Muscle layer of colon (tissue), 2 donors: Measurements from ENCODE around the gene TINAGL1.

Source experiments
- H3K27ac ChIP-seq: one replicate; pipeline ENCODE4 v1.7.0; 2013; ENCODE audit warnings: low read depth, mild to moderate bottlenecking, low read length, moderate library complexity
- H3K27me3 ChIP-seq, 2 donors: one replicate each; pipeline ENCODE4 v1.7.0; 2013; ENCODE audit warnings: low read length in 2 of 2, mild to moderate bottlenecking in 2 of 2; ENCODE audit not compliant: insufficient read depth in 2 of 2, control insufficient read depth in 1 of 2
- H3K36me3 ChIP-seq: one replicate; pipeline ENCODE4 v1.7.0; 2013; ENCODE audit warnings: mild to moderate bottlenecking, low read length; ENCODE audit not compliant: insufficient read depth
- H3K4me1 ChIP-seq: one replicate; pipeline ENCODE4 v1.7.0; 2013; ENCODE audit warnings: mild to moderate bottlenecking, low read length; ENCODE audit not compliant: insufficient read depth
- H3K4me3 ChIP-seq, 2 donors: one replicate each; pipeline ENCODE4 v1.7.0; 2013; ENCODE audit warnings: low read length in 2 of 2, low read depth in 1 of 2, mild to moderate bottlenecking in 1 of 2, moderate library complexity in 1 of 2
- H3K9ac ChIP-seq: one replicate; pipeline ENCODE4 v1.7.0; 2013; ENCODE audit warnings: low read length
- H3K9me3 ChIP-seq: one replicate; pipeline ENCODE4 v1.7.0; 2013; ENCODE audit warnings: mild to moderate bottlenecking, low read length
- donor health status: abdominal sarcoma.
- donor health status: Adenocarcinoma of cecum.

The TINAGL1 gene

GRCh38 chr1:31570228-31570627 lies 6.1 kb upstream of the TINAGL1 start:
- Histone ChIP-seq H3K36me3 (no peaks in the 10 kb centered on the region), H3K4me3 (no peak overlapping the region), H3K27ac (no peak overlapping the region), H3K4me1 (peaks cover 12% of the 10 kb centered on the region), H3K27me3 (no peaks in the 10 kb centered on the region), H3K9ac (no peak overlapping the region), H3K9me3 (no peaks in the 10 kb centered on the region)

GRCh38 chr1:31570906-31571305 lies 5.4 kb upstream of the TINAGL1 start:
- Histone ChIP-seq H3K36me3 (no peaks in the 10 kb centered on the region), H3K4me3 (no peak overlapping the region), H3K27me3 (no peaks in the 10 kb centered on the region), H3K4me1 (peaks cover 19% of the 10 kb centered on the region), H3K9me3 (no peaks in the 10 kb centered on the region), H3K27ac (no peak overlapping the region), H3K9ac (no peak overlapping the region)

- Histone ChIP-seq H3K9ac (no peak overlapping the region), H3K27me3 (no peaks in the 10 kb centered on the region), H3K9me3 (no peaks in the 10 kb centered on the region), H3K4me1 (peaks cover 22% of the 10 kb centered on the region), H3K4me3 (no peak overlapping the region), H3K27ac (no peak overlapping the region), H3K36me3 (no peaks in the 10 kb centered on the region)
Measured at GRCh38 chr1:31571340-31572295, 4.7 kb upstream of the TINAGL1 start.

- no peaks in the 10 kb centered on the region for H3K9me3 ChIP-seq
- no peak overlapping the region for H3K9ac ChIP-seq
- peak overlapping the region; percentile 10 for H3K27ac ChIP-seq
- no peaks in the 10 kb centered on the region for H3K27me3 ChIP-seq
- H3K4me3 ChIP-seq = no peak overlapping the region
- H3K36me3 ChIP-seq = no peaks in the 10 kb centered on the region
- peaks cover 22% of the 10 kb centered on the region for H3K4me1 ChIP-seq
Measured at GRCh38 chr1:31572323-31573104, 3.8 kb upstream of the TINAGL1 start.

- H3K9ac ChIP-seq = no peak overlapping the region
- H3K4me1 ChIP-seq = peaks cover 22% of the 10 kb centered on the region
Measured at GRCh38 chr1:31573261-31573660, 3.1 kb upstream of the TINAGL1 start.

GRCh38 chr1:31574749-31575368 lies 1.5 kb upstream of the TINAGL1 start:
- H3K4me1 ChIP-seq = peaks cover 33% of the 10 kb centered on the region
- H3K36me3 ChIP-seq = no peaks in the 10 kb centered on the region
- no peak overlapping the region for H3K4me3 ChIP-seq
- H3K9me3 ChIP-seq = no peaks in the 10 kb centered on the region
- peak overlapping the region; percentile 99 for H3K27ac ChIP-seq
- no peak overlapping the region for H3K9ac ChIP-seq
- no peaks in the 10 kb centered on the region for H3K27me3 ChIP-seq

More at GRCh38 chr1:31573261-31573660, 3.1 kb upstream of the TINAGL1 start:
- no peaks in the 10 kb centered on the region for H3K9me3 ChIP-seq
- no peaks in the 10 kb centered on the region for H3K27me3 ChIP-seq
- no peak overlapping the region for H3K4me3 ChIP-seq
- peak overlapping the region; percentile 10 for H3K27ac ChIP-seq
- no peaks in the 10 kb centered on the region for H3K36me3 ChIP-seq

- H3K4me3 ChIP-seq = peak overlapping the region in 1 of 2 donors; percentile 89
- H3K27me3 ChIP-seq = no peaks in the 10 kb centered on the region
- H3K4me1 ChIP-seq = peaks cover 39% of the 10 kb centered on the region
- no peaks in the 10 kb centered on the region for H3K36me3 ChIP-seq
- H3K9ac ChIP-seq = peak overlapping the region; percentile 99
- H3K9me3 ChIP-seq = no peaks in the 10 kb centered on the region
- H3K27ac ChIP-seq = peak overlapping the region; percentile 99
Measured at GRCh38 chr1:31575369-31576140, 760 bp upstream of the TINAGL1 start.

- no peaks in the 10 kb centered on the region for H3K9me3 ChIP-seq
- peak overlapping the region; percentile 99 for H3K9ac ChIP-seq
- H3K27ac ChIP-seq = peak overlapping the region; percentile 99
- peaks cover 52% of the 10 kb centered on the region for H3K4me1 ChIP-seq
- no peaks in the 10 kb centered on the region for H3K27me3 ChIP-seq
- H3K4me3 ChIP-seq = peak overlapping the region; percentile 89 to 94
- H3K36me3 ChIP-seq = no peaks in the 10 kb centered on the region
Measured at GRCh38 chr1:31576743-31577455, 584 bp downstream of the TINAGL1 start.

GRCh38 chr1:31577515-31578192 lies 1.3 kb downstream of the TINAGL1 start:
- Histone ChIP-seq H3K4me3 (peak overlapping the region; percentile 89 to 94), H3K27ac (peak overlapping the region; percentile 99)

GRCh38 chr1:31579374-31579773 lies 3.1 kb downstream of the TINAGL1 start:
- peaks cover 70% of the 10 kb centered on the region for H3K4me1 ChIP-seq
- peak overlapping the region in 1 of 2 donors; percentile 51 for H3K4me3 ChIP-seq
- peak overlapping the region; percentile 77 for H3K9ac ChIP-seq

More at GRCh38 chr1:31577515-31578192, 1.3 kb downstream of the TINAGL1 start:
- H3K9ac ChIP-seq = peak overlapping the region; percentile 99
- no peaks in the 10 kb centered on the region for H3K9me3 ChIP-seq
- H3K36me3 ChIP-seq = no peaks in the 10 kb centered on the region
- H3K27me3 ChIP-seq = no peaks in the 10 kb centered on the region
- peaks cover 60% of the 10 kb centered on the region for H3K4me1 ChIP-seq

More at GRCh38 chr1:31579374-31579773, 3.1 kb downstream of the TINAGL1 start:
- H3K27ac ChIP-seq = peak overlapping the region; percentile 90
- no peaks in the 10 kb centered on the region for H3K27me3 ChIP-seq
- peaks cover 12% of the 10 kb centered on the region for H3K36me3 ChIP-seq
- H3K9me3 ChIP-seq = no peaks in the 10 kb centered on the region
